ENCODE results near the gene VPS13A.
A peak's percentile ranks its signal among the peaks of the same experiment; 100 is the strongest.
"Not testable (repeated sequence)": the region's sequence is repeated elsewhere in the genome, so short reads cannot be mapped to it uniquely, and the experiment has no call there.

Gene VPS13A

GRCh38 chr9:77402286-77402685, 225.0 kb downstream of the VPS13A start:
- no peaks in the 10 kb centered on the region for H3K9me3 ChIP-seq (ENCODE audit: control insufficient read depth in 5 of 5, low read length in 5 of 5)
- no peak overlapping the region for H3K27ac ChIP-seq (ENCODE audit: low read depth, low read length)
- no peaks in the 10 kb centered on the region for H3K4me1 ChIP-seq (ENCODE audit: control insufficient read depth in 5 of 5, insufficient read depth in 5 of 5, low read length in 5 of 5)
- H3K36me3 ChIP-seq (ENCODE audit: control insufficient read depth in 5 of 5, insufficient read depth in 5 of 5, low read length in 5 of 5) = peaks cover 5 to 18% (median 8%) of the 10 kb centered on the region in 5 donors
- no peak overlapping the region for H3K9ac ChIP-seq (ENCODE audit: low read length in 5 of 5)
- no peak overlapping the region for H3K4me3 ChIP-seq (ENCODE audit: low read depth in 1 of 5, low read length in 5 of 5)
- no peaks in the 10 kb centered on the region for H3K27me3 ChIP-seq (ENCODE audit: control insufficient read depth in 5 of 5, insufficient read depth in 4 of 5, low read length in 5 of 5)

- H3K9ac ChIP-seq (ENCODE audit: low read length in 5 of 5) = no peak overlapping the region
- peaks cover 8 to 26% (median 11%) of the 10 kb centered on the region in 5 donors for H3K36me3 ChIP-seq (ENCODE audit: control insufficient read depth in 5 of 5, insufficient read depth in 5 of 5, low read length in 5 of 5)
- no peaks in the 10 kb centered on the region for H3K4me1 ChIP-seq (ENCODE audit: control insufficient read depth in 5 of 5, insufficient read depth in 5 of 5, low read length in 5 of 5)
- no peaks in the 10 kb centered on the region for H3K9me3 ChIP-seq (ENCODE audit: control insufficient read depth in 5 of 5, low read length in 5 of 5)
- no peaks in the 10 kb centered on the region for H3K27me3 ChIP-seq (ENCODE audit: control insufficient read depth in 5 of 5, insufficient read depth in 4 of 5, low read length in 5 of 5)
- no peak overlapping the region for H3K4me3 ChIP-seq (ENCODE audit: low read depth in 1 of 5, low read length in 5 of 5)
- H3K27ac ChIP-seq (ENCODE audit: low read depth, low read length) = no peak overlapping the region
These were observed 225.9 kb downstream of the VPS13A start for GRCh38 chr9:77403239-77403638.

GRCh38 chr9:77408521-77408920, 231.2 kb downstream of the VPS13A start:
- not testable (repeated sequence) for H3K4me3 ChIP-seq (ENCODE audit: low read depth in 1 of 5, low read length in 5 of 5); H3K4me1 ChIP-seq (ENCODE audit: control insufficient read depth in 5 of 5, insufficient read depth in 5 of 5, low read length in 5 of 5); H3K9ac ChIP-seq (ENCODE audit: low read length in 5 of 5); H3K9me3 ChIP-seq (ENCODE audit: control insufficient read depth in 5 of 5, low read length in 5 of 5); H3K27me3 ChIP-seq (ENCODE audit: control insufficient read depth in 5 of 5, insufficient read depth in 4 of 5, low read length in 5 of 5); H3K27ac ChIP-seq (ENCODE audit: low read depth, low read length)
- H3K36me3 ChIP-seq (ENCODE audit: control insufficient read depth in 5 of 5, insufficient read depth in 5 of 5, low read length in 5 of 5) = peaks cover 9 to 20% (median 12%) of the 10 kb centered on the region in 5 donors

- peaks cover 0 to 7% (median 3%) of the 10 kb centered on the region in 5 donors for H3K4me1 ChIP-seq (ENCODE audit: control insufficient read depth in 5 of 5, insufficient read depth in 5 of 5, low read length in 5 of 5)
- H3K27me3 ChIP-seq (ENCODE audit: control insufficient read depth in 5 of 5, insufficient read depth in 4 of 5, low read length in 5 of 5) = no peaks in the 10 kb centered on the region
- peak overlapping the region; percentile 56 for H3K27ac ChIP-seq (ENCODE audit: low read depth, low read length)
- H3K4me3 ChIP-seq (ENCODE audit: low read depth in 1 of 5, low read length in 5 of 5) = no peak overlapping the region
- no peaks in the 10 kb centered on the region for H3K9me3 ChIP-seq (ENCODE audit: control insufficient read depth in 5 of 5, low read length in 5 of 5)
- peaks cover 0 to 4% (median 0%) of the 10 kb centered on the region in 5 donors for H3K36me3 ChIP-seq (ENCODE audit: control insufficient read depth in 5 of 5, insufficient read depth in 5 of 5, low read length in 5 of 5)
- no peak overlapping the region for H3K9ac ChIP-seq (ENCODE audit: low read length in 5 of 5)
These were observed 240.2 kb downstream of the VPS13A start for GRCh38 chr9:77417566-77417965.

- Histone ChIP-seq H3K9me3 (ENCODE audit: control insufficient read depth in 5 of 5, low read length in 5 of 5) (no peaks in the 10 kb centered on the region), H3K27me3 (ENCODE audit: control insufficient read depth in 5 of 5, insufficient read depth in 4 of 5, low read length in 5 of 5) (no peaks in the 10 kb centered on the region), H3K4me1 (ENCODE audit: control insufficient read depth in 5 of 5, insufficient read depth in 5 of 5, low read length in 5 of 5) (peaks cover 0 to 7% (median 3%) of the 10 kb centered on the region in 5 donors), H3K27ac (ENCODE audit: low read depth, low read length) (peak overlapping the region; percentile 56), H3K9ac (ENCODE audit: low read length in 5 of 5) (no peak overlapping the region), H3K4me3 (ENCODE audit: low read depth in 1 of 5, low read length in 5 of 5) (no peak overlapping the region), H3K36me3 (ENCODE audit: control insufficient read depth in 5 of 5, insufficient read depth in 5 of 5, low read length in 5 of 5) (peaks cover 0 to 4% (median 0%) of the 10 kb centered on the region in 5 donors)
These were observed 240.9 kb downstream of the VPS13A start for GRCh38 chr9:77418226-77418625.

GRCh38 chr9:77420641-77421040, 243.3 kb downstream of the VPS13A start:
- no peaks in the 10 kb centered on the region for H3K27me3 ChIP-seq (ENCODE audit: control insufficient read depth in 5 of 5, insufficient read depth in 4 of 5, low read length in 5 of 5)
- H3K4me1 ChIP-seq (ENCODE audit: control insufficient read depth in 5 of 5, insufficient read depth in 5 of 5, low read length in 5 of 5) = peaks cover 0 to 7% (median 3%) of the 10 kb centered on the region in 5 donors
- no peak overlapping the region for H3K4me3 ChIP-seq (ENCODE audit: low read depth in 1 of 5, low read length in 5 of 5)
- H3K36me3 ChIP-seq (ENCODE audit: control insufficient read depth in 5 of 5, insufficient read depth in 5 of 5, low read length in 5 of 5) = peaks cover 0 to 3% (median 0%) of the 10 kb centered on the region in 5 donors
- no peak overlapping the region for H3K27ac ChIP-seq (ENCODE audit: low read depth, low read length)
- H3K9me3 ChIP-seq (ENCODE audit: control insufficient read depth in 5 of 5, low read length in 5 of 5) = no peaks in the 10 kb centered on the region
- H3K9ac ChIP-seq (ENCODE audit: low read length in 5 of 5) = no peak overlapping the region

GRCh38 chr9:77421506-77422265, 244.4 kb downstream of the VPS13A start:
- peaks cover 0 to 9% (median 7%) of the 10 kb centered on the region in 5 donors for H3K4me1 ChIP-seq (ENCODE audit: control insufficient read depth in 5 of 5, insufficient read depth in 5 of 5, low read length in 5 of 5)

GRCh38 chr9:77422969-77423368, 245.6 kb downstream of the VPS13A start:
- peaks cover 3 to 17% (median 17%) of the 10 kb centered on the region in 5 donors for H3K4me1 ChIP-seq (ENCODE audit: control insufficient read depth in 5 of 5, insufficient read depth in 5 of 5, low read length in 5 of 5)
- no peaks in the 10 kb centered on the region for H3K9me3 ChIP-seq (ENCODE audit: control insufficient read depth in 5 of 5, low read length in 5 of 5)
- no peak overlapping the region for H3K4me3 ChIP-seq (ENCODE audit: low read depth in 1 of 5, low read length in 5 of 5)
- H3K9ac ChIP-seq (ENCODE audit: low read length in 5 of 5) = no peak overlapping the region
- no peak overlapping the region for H3K27ac ChIP-seq (ENCODE audit: low read depth, low read length)
- peaks cover 0 to 3% (median 0%) of the 10 kb centered on the region in 5 donors for H3K36me3 ChIP-seq (ENCODE audit: control insufficient read depth in 5 of 5, insufficient read depth in 5 of 5, low read length in 5 of 5)
- H3K27me3 ChIP-seq (ENCODE audit: control insufficient read depth in 5 of 5, insufficient read depth in 4 of 5, low read length in 5 of 5) = no peaks in the 10 kb centered on the region

More at GRCh38 chr9:77421506-77422265, 244.4 kb downstream of the VPS13A start:
- Histone ChIP-seq H3K9ac (ENCODE audit: low read length in 5 of 5) (no peak overlapping the region), H3K27ac (ENCODE audit: low read depth, low read length) (no peak overlapping the region), H3K4me3 (ENCODE audit: low read depth in 1 of 5, low read length in 5 of 5) (no peak overlapping the region), H3K9me3 (ENCODE audit: control insufficient read depth in 5 of 5, low read length in 5 of 5) (no peaks in the 10 kb centered on the region), H3K27me3 (ENCODE audit: control insufficient read depth in 5 of 5, insufficient read depth in 4 of 5, low read length in 5 of 5) (no peaks in the 10 kb centered on the region), H3K36me3 (ENCODE audit: control insufficient read depth in 5 of 5, insufficient read depth in 5 of 5, low read length in 5 of 5) (peaks cover 0 to 3% (median 0%) of the 10 kb centered on the region in 5 donors)

GRCh38 chr9:77423841-77424240, 246.5 kb downstream of the VPS13A start:
- Histone ChIP-seq H3K36me3 (ENCODE audit: control insufficient read depth in 5 of 5, insufficient read depth in 5 of 5, low read length in 5 of 5) (peaks cover 0 to 3% (median 0%) of the 10 kb centered on the region in 5 donors), H3K9ac (ENCODE audit: low read length in 5 of 5) (no peak overlapping the region), H3K27ac (ENCODE audit: low read depth, low read length) (no peak overlapping the region), H3K9me3 (ENCODE audit: control insufficient read depth in 5 of 5, low read length in 5 of 5) (no peaks in the 10 kb centered on the region), H3K4me3 (ENCODE audit: low read depth in 1 of 5, low read length in 5 of 5) (no peak overlapping the region), H3K27me3 (ENCODE audit: control insufficient read depth in 5 of 5, insufficient read depth in 4 of 5, low read length in 5 of 5) (no peaks in the 10 kb centered on the region), H3K4me1 (ENCODE audit: control insufficient read depth in 5 of 5, insufficient read depth in 5 of 5, low read length in 5 of 5) (peaks cover 3 to 13% (median 11%) of the 10 kb centered on the region in 5 donors)

GRCh38 chr9:77424993-77425392, 247.7 kb downstream of the VPS13A start:
- Histone ChIP-seq H3K27me3 (ENCODE audit: control insufficient read depth in 5 of 5, insufficient read depth in 4 of 5, low read length in 5 of 5) (no peaks in the 10 kb centered on the region), H3K27ac (ENCODE audit: low read depth, low read length) (no peak overlapping the region), H3K4me1 (ENCODE audit: control insufficient read depth in 5 of 5, insufficient read depth in 5 of 5, low read length in 5 of 5) (peaks cover 3 to 13% (median 11%) of the 10 kb centered on the region in 5 donors), H3K9ac (ENCODE audit: low read length in 5 of 5) (no peak overlapping the region), H3K9me3 (ENCODE audit: control insufficient read depth in 5 of 5, low read length in 5 of 5) (no peaks in the 10 kb centered on the region), H3K4me3 (ENCODE audit: low read depth in 1 of 5, low read length in 5 of 5) (no peak overlapping the region), H3K36me3 (ENCODE audit: control insufficient read depth in 5 of 5, insufficient read depth in 5 of 5, low read length in 5 of 5) (peaks cover 0 to 3% (median 0%) of the 10 kb centered on the region in 5 donors)
